ENCODE results near the gene COL6A1.

The COL6A1 gene, protein sequence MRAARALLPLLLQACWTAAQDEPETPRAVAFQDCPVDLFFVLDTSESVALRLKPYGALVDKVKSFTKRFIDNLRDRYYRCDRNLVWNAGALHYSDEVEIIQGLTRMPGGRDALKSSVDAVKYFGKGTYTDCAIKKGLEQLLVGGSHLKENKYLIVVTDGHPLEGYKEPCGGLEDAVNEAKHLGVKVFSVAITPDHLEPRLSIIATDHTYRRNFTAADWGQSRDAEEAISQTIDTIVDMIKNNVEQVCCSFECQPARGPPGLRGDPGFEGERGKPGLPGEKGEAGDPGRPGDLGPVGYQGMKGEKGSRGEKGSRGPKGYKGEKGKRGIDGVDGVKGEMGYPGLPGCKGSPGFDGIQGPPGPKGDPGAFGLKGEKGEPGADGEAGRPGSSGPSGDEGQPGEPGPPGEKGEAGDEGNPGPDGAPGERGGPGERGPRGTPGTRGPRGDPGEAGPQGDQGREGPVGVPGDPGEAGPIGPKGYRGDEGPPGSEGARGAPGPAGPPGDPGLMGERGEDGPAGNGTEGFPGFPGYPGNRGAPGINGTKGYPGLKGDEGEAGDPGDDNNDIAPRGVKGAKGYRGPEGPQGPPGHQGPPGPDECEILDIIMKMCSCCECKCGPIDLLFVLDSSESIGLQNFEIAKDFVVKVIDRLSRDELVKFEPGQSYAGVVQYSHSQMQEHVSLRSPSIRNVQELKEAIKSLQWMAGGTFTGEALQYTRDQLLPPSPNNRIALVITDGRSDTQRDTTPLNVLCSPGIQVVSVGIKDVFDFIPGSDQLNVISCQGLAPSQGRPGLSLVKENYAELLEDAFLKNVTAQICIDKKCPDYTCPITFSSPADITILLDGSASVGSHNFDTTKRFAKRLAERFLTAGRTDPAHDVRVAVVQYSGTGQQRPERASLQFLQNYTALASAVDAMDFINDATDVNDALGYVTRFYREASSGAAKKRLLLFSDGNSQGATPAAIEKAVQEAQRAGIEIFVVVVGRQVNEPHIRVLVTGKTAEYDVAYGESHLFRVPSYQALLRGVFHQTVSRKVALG

DNA sequence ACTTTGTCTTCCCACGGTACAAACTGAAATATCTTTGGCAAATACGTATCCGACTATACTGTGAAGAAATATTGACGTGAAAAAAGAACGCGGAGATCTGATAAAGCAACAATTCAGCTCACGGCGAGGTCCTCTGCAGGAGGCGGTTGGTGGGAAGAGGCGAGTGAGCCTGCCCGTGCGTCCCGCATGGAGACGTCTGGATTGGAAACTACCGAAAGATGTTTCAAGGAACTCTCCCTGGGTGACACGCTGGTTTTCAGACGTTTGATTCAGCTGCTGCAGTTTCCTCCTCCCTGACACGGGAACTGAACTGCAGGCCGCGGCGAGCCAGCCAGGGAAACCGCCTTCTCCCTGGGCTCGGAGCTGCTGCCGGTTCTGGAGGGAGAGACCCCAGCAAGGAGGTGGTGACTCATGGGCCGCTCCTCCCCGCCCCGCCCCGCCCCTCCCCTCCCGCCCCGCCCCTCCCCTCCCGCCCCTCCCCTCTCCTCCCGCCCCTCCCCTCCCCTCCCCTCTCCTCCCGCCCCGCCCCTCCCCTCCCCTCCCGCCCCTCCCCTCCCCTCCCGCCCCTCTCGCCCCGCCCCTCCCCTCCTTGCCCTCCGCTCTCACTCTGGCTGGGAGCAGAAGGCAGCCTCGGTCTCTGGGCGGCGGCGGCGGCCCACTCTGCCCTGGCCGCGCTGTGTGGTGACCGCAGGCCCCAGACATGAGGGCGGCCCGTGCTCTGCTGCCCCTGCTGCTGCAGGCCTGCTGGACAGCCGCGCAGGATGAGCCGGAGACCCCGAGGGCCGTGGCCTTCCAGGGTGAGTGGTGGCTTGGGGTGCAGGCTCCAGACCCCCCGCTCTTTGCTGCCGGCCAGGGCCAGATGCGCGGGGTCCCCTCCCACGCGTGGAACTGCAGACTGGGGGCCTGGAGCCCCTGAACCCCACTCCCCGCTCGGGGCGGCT, at the start of gene COL6A1:
Gene COL6A1 (plus strand): TSS at position 620 of the 941 bp plus-strand sequence. CDS start 81 bp downstream, at position 701.
- in situ Hi-C loops (cut with MboI; ENCODE audit: low sequenced_read_pairs): no loop called here

DNA sequence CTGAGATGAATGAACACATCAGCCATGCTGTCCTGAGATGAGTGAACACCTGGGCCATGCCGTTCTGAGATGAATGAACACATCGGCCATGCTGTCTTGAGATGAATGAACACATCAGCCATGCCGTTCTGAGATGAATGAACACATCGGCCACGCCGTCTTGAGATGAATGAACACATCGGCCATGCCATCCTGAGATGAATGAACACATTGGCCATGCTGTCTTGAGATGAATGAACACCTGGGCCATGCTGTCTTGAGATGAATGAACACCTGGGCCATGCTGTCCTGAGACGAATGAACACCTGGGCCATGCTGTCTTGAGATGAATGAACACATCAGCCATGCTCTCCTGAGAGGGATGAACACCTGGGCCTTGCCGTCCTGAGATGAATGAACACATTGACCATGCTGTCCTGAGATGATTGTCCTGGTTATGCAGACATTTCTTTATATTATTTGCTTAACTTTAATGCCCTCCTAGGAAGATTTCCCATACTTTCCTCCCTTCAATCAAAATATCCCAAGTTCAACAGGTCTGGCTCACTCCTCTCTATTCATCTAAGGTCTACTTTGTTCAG, 48.6 kb upstream of the COL6A1 start:
- in situ Hi-C loops (cut with MboI; ENCODE audit: low sequenced_read_pairs): no loop called here

DNA sequence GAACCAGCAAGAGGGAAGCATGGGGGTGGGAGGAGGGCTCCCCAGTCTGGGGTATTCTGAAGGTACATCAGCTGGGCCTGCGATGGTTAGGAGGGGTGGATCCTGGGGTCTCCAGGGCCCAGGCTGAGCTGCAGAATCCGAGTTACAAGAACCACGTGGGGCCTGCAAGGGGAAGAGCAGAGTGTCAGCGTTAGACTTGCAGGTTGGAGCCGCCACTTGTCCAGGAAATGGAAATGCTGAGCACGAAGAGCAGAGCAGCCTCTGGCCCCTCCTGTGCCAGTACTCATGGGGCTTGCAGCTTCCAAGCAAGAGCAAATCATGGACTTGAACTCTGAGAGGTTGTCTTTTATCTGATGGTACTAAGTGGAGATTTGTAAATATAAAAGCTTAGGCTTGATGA, 47.5 kb upstream of the COL6A1 start:
- in situ Hi-C loops (cut with MboI; ENCODE audit: low sequenced_read_pairs): no loop called here

DNA sequence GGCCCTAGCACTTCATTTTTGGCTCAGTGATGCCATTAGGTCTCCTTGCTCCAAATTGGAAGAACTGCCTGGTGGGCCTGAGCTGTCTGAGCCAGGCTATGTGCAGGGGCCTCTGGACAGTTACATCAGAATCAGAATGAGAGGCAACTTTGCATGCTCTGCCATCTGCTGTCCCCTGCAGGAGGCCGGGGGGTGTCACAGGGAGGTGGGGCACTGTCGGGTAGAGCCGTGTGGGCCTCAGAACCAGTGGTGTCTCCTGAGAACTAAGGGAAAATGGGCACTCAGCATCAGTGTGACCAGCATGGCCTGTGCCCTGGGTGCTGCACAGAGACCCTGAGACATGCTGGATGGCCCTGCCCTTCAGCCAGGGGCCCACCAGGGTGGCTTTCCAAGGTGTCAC, 47.0 kb upstream of the COL6A1 start:
- in situ Hi-C loops (cut with MboI; ENCODE audit: low sequenced_read_pairs): no loop called here

DNA sequence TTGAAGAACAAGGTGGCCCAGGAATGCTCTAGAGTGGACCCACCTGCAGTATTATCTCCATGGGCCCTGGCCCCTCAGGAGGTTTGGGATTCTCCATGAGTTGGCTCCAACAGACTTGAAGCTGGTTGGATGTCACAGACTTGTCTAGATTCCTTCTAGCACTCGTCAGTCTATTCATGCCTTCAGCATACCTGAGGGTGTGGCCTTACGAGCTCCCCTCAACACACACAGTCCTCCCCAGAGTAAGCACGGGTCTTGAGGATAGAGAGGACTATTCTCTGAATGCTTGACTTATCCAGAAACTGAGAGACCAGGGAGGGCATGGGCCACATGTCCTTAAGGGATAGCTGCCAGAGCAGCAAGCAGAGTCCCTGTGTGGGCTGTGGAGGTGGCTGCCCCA, 45.9 kb upstream of the COL6A1 start:
- in situ Hi-C loops (cut with MboI; ENCODE audit: low sequenced_read_pairs): no loop called here

DNA sequence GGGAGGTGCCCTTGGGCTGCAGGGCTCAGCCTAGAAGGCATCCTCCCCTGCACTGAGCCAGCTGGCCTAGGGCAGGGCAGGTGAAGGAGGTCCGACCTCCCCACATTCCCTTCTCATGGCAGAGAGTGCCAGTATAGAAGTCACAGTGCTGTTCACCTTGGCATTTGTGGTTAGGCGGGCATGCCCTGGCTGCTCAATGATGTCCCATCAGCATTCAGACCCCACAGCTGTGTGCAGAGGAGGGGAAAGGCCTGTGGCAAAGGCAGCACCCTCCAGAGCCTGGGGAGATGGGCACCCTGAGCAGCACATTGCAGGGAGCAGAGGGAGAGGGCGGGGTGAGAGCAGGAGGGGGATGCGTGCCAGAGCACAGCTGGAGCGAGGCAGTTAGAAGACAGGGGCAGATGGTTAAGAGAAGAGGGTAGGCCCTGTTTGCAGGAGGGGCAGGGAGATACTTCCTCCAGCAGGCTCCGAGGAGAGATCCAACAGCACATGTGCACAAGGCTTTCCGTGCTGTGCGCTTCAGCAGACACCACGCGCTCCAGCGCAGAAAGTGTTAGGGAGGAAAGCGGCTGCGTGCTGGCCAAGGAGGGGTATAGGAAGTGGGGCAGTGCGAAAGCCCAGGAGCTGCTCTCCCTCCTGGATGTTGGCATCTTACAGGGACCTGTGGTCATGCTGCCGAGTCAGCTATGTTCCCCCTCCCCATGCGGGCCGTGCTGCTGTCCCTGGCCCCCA, 43.7 kb upstream of the COL6A1 start:
- in situ Hi-C loops (cut with MboI; ENCODE audit: low sequenced_read_pairs): no loop called here

DNA sequence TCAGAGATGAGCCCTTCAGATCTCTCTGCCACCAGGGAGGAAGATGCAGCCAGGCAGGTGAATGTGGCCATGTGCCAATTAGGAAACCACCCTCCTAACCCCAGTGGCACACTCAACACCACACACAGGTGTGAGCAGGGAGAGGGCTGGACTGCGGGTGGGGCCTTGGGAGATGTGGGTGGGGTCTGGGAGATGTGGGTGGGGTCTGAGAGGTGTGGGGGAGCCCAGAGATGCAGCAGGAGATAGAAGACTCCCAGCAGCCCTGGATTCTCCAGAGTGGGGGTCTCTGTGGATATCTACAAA, 43.2 kb upstream of the COL6A1 start:
- in situ Hi-C loops (cut with MboI; ENCODE audit: low sequenced_read_pairs): no loop called here

DNA sequence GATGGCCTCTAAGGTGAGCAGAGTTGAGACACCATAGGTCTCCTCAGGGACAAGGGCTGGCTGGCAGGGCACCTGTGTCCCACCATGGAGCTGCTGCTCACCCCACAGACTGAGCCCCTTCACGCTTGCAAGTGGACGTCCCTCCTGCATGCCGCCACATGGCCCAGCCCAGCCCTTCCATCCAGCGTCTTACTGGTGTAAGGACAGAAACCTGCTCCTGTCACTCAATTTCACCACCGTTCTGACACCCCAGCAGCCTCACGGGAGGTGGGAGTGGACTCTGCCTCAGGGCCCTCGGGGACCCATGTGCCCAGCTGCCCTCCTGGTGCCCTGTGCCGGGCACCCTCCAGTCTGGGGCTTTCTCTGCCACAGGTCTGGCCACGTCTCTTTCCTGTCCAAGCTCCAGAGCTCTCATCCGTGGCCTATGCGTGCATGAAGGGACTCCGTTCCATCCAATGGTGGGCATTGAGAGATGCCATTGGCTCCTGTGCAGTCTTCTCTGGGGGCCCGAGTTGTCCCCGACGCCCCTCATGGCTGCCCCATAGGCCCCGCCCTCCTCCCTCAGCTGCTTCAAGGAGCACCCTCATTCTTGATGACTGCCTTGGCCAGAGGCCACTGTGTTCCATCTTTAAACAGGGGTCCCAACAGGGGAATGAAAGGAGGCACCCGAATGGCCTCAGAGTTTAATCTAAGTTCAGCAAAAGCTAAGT, 42.6 kb upstream of the COL6A1 start:
- in situ Hi-C loops (cut with MboI; ENCODE audit: low sequenced_read_pairs): no loop called here

DNA sequence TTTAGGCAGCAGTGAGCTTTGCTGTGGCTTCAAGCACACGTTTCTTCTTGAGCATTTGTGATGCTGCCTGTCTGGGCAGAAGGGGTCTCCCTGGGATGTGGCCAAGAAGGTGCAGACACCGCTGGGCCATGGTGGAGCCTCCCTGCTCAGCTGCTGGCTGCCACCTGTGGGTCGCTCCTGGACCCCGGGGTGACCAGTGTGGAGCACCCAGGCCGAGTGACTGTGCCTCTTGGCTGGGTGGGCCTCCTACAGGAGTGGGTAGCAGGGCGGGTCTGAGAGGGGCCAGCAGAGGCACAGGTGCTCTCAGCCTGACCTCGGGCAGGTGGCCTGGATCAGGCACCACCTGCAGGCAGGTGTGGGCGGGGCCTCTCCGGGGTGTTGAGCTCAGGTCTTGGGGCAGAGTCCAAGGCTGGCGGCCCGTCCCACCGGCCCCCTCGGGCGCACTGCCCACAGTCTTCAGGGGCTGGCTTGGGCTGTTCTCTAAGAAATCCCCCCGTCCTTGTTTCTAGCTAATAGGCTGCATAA, 42.0 kb upstream of the COL6A1 start:
- in situ Hi-C loops (cut with MboI; ENCODE audit: low sequenced_read_pairs): no loop called here

DNA sequence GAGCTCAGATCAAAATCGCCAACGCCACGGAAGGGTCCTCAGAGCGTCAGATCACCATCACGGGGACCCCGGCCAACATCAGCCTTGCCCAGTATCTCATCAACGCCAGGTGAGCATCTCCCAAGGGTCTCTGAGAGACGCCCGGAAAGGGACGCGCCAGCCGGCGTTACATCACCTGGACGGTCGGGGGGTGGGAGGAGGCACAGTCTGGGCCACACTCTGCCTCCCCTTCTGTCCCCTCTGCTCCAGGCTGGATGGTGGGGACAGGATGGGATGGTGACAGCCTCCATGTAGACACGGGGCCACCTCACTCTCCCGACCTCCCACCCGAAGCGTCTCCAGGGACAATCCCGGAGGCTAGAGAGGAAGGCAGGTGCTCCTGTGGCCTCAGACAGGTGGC, 41.5 kb upstream of the COL6A1 start:
- in situ Hi-C loops (cut with MboI; ENCODE audit: low sequenced_read_pairs): no loop called here

DNA sequence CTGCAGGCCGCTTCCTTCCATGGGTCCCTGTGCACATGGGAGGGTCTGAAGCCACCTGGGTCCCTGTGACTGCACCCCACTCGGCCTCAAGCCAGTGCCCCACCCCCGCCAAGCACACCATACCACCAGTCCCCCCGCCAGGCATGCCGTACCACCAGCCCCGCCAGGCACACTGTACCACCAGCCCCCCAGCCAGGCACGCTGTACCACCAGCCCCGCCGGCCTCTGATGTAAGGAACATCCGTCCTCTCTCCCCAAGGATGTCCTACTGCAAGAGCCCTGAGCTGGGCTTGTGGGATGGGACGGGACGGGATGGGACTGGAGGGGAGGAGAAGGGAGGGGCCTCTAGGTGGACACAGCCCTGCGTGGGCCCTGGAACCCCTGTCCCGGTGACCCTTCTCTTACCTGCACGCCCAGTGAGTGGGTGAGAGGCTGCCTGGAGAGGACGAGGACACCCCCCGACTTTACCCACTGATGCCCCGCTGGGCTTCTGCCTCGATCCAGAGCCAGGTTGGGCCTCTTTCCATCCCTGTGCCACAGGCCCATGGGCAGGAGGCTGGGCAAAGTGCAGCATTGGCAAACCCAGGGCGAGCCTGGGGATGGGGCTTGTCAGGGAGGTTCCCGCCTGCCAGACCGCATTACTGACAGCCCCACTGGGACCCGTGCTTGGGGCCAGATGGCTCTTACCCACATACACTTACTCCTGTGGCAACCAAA, 40.8 kb upstream of the COL6A1 start:
- in situ Hi-C loops (cut with MboI; ENCODE audit: low sequenced_read_pairs): no loop called here

DNA sequence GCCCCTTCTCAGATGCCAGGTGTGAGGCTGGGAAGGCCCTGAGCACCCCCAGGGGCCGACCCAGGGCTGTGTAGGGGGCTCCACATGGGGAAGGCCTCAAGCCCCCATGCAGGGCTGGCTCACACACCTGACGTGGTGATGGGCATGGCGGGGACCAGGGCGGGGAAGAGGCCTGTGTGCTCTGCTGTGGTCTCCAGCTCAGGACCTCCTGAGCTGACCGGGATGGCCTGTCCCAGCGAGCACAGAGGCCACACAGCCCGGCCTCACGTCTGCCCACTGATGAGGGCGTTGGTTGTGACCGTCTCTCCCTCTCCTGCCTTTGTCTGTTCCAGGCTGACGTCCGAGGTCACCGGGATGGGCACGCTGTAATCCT, 40.2 kb upstream of the COL6A1 start:
- in situ Hi-C loops (cut with MboI; ENCODE audit: low sequenced_read_pairs): no loop called here

DNA sequence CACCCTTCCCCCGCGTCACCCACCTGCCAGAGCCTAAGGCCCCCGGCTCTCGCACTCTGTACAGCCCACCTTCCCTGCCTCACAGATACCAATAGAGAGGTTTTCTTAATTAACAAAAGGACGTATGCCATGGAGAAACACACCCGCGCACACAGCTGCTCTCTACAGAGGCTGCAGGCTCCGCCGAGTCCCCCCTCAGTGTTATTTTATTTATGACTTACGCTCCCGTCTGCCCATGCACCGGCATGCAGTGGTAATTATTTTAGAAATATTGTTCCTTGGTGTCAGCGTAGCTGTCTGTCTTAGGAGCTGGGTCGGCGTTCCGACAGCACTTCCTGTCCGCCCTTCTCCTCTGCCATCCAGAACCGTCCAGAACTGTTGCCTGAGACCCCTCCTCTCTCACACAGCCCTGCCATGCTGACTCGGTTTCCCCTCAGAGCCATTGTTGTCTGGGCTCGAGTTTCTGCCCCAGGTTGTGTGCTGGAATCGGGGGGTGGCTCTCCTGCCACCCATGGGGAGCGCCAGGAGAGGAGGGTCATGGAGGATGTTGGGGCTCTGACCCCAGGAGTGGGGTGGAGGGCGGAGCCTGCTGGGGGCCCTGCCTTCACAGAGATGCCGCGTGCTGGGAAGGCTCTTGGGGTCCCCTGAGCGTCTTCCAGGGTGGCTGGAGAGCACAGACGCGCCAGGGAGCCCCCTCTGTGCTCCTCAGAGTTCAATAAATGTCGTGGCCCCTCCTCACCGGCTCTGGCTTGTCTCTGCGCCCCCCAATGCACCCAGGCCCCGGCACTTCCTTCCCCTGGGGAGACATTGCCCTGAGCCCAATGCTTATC, 39.6 kb upstream of the COL6A1 start:
- in situ Hi-C loops (cut with MboI; ENCODE audit: low sequenced_read_pairs): no loop called here

DNA sequence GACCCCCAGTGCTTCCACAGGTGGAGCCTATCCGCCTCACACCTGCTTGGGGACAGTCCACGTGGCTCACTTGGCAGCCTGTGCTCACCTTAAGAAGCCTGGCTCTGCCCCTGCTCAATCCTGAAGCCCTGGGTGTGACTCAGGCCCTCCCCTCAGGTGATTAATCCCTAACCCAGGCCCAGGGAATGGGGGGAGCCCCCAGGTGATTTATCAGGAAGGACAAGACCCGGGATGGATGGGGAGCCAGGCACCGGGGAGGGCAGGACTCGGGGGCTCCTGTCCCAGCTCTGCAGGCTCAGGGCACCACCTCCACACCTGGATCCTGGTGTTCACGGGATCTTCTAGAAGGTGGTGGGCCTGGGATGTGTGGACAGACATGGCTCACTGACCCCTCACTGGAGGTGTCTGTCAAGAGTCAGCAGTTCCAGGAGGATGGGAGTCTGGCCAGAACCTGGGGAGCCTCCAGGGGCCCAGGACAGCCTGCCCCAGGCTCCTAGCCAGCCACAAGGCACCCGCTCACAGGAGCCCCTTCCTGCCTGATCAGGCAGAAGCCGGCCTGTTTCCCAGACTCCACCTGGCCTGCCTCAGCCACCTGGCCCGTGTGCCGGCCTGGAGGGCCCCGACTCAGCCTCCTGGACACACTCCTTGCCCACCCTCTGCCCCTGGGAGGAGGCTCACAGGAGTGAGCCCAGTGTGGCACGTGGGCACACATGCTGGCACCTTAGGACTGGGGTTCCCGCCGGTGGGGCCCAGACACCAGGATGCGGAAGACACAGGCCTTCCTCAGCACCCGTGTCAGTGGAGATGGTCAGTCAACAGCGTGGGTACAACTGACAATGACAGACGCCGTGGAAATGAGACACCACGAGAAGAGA, 38.6 kb upstream of the COL6A1 start:
- in situ Hi-C loops (cut with MboI; ENCODE audit: low sequenced_read_pairs): no loop called here

DNA sequence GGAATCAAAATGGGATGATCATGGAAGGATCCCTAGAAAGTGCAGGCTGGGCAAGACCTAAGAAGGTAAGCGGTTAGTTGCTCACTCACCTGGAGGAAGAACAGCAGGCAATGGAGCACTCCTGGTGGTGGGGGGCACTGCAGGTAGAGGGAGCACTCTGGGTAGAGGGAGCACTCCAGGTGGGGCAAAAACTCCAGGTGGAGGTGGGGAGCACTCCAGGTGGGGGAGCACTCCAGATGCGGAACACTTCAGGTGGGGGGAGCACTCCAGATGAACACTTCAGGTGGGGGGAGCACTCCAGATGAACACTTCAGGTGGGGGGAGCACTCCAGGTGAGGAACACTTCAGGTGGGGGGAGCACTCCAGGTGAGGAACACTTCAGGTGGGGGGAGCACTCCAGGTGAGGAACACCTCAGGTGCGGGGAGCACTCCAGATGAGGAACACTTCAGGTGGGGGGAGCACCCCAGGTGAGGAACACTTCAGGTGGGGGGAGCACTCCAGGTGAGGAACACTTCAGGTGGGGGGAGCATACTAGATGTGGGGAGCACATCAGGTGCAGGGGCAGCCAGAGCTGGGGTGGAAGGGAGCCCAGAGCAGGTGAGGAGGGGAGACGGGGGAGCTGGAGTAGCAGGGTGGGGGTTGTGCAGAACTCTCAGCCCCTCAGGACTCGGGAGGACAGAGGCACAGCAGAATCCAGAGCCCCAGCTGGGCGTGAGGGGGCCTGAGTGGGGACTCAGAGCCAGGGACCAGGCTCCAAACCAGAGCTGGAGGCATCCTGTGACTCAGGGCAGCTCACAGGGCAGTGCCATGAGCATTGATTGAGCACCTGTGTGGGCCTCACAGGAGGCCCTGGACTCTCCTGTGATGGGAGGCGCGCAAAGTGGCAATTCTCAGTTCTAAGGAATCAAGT, 37.7 kb upstream of the COL6A1 start:
- in situ Hi-C loops (cut with MboI; ENCODE audit: low sequenced_read_pairs): no loop called here

DNA sequence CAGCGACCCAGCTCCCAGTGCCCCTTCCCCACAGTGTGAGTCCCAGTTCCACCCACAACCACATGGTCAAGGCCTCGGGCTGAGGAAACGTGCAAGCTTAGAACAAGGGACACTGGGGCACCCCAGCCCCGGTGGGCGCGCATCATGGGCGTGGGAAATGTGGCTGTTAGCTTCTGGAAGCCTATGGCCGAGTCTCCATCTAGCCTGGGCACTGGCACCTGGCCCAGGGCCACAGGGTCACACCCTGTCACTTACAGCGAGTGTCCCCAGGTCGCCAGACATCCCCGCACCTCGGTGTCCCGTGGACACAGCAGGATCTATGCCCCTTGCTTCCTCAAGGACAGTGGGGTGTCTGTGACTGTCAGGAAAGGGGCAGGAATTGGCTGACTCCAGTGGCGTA, 37.0 kb upstream of the COL6A1 start:
- in situ Hi-C loops (cut with MboI; ENCODE audit: low sequenced_read_pairs): no loop called here
